GM13976 (cell line): ENCODE data around the gene NCKAP5L.

ENCODE experiments used
- DNase-seq: peaks from one replicate; pipeline ENCODE4 v3.0.0; 2012; ENCODE audit warnings: low spot score
- in situ Hi-C: fragments of 300-500 bp; cut with MboI; formaldehyde crosslinking; loops from one replicate; pipeline ENCODE4 v1.12.0; 2022; ENCODE audit warnings: low sequenced_read_pairs, mixed read lengths, inconsistent platforms; ENCODE audit not compliant: unreplicated experiment
- TF ChIP-seq, protein P1 (sequence below): IDR thresholded peaks from 2 replicates; pipeline ENCODE4 v1.5.1; 2012; ENCODE audit warnings: borderline replicate concordance, mild to moderate bottlenecking; ENCODE audit not compliant: insufficient read depth; ENCODE audit errors: extremely low read depth, missing control alignments, control extremely low read depth

NCKAP5L gene

GRCh38 chr12:49823350-49823749, 4.9 kb downstream of the NCKAP5L start:
- TF ChIP-seq, protein P1, sequence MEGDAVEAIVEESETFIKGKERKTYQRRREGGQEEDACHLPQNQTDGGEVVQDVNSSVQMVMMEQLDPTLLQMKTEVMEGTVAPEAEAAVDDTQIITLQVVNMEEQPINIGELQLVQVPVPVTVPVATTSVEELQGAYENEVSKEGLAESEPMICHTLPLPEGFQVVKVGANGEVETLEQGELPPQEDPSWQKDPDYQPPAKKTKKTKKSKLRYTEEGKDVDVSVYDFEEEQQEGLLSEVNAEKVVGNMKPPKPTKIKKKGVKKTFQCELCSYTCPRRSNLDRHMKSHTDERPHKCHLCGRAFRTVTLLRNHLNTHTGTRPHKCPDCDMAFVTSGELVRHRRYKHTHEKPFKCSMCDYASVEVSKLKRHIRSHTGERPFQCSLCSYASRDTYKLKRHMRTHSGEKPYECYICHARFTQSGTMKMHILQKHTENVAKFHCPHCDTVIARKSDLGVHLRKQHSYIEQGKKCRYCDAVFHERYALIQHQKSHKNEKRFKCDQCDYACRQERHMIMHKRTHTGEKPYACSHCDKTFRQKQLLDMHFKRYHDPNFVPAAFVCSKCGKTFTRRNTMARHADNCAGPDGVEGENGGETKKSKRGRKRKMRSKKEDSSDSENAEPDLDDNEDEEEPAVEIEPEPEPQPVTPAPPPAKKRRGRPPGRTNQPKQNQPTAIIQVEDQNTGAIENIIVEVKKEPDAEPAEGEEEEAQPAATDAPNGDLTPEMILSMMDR: no peak
- in situ Hi-C loops: no loop called here
- no peak for DNase-seq

GRCh38 chr12:49821373-49822287, 6.6 kb downstream of the NCKAP5L start:
- DNase-seq: no peak
- in situ Hi-C loops: no loop called here
- TF ChIP-seq, protein P1: no peak

DNA sequence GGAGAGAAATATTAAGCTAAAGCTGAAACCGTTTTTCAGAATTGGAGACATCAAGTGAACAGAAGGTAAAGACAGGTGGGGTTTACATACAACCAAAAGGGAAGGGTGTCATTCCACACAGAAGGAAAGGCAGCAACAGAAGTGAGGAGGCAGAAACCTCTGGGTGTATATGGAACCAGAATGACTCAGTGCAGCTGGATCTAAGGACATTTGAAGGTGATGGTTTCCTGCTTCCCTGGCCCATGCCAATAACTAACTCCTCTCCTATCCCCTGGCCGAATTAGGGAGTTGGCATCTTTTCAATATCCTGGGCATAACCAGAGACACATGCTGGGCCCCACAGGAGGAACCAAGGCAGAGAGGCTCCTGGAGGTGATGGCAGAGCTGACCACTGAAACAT, 8.4 kb downstream of the NCKAP5L start:
- in situ Hi-C loops: no loop called here
- TF ChIP-seq, protein P1: no peak
- no peak for DNase-seq

GRCh38 chr12:49818241-49818895, 9.8 kb downstream of the NCKAP5L start:
- TF ChIP-seq, protein P1: no peak
- in situ Hi-C loops: no loop called here
- DNase-seq: no peak

GRCh38 chr12:49813131-49813530, 15.1 kb downstream of the NCKAP5L start:
- no peak for DNase-seq
- in situ Hi-C loops: no loop called here
- TF ChIP-seq, protein P1: no peak

- in situ Hi-C loops: no loop called here
- TF ChIP-seq, protein P1: no peak
These were observed 16.2 kb downstream of the NCKAP5L start for GRCh38 chr12:49811961-49812401.

More at GRCh38 chr12:49811961-49812401, 16.2 kb downstream of the NCKAP5L start:
- no peak for DNase-seq
